MCF 10A (cell line): ENCODE data around the gene NGB. TPM values are rescaled to one million over a fixed set of nuclear protein-coding genes. Genes with fewer than 3 reads are reported as not detected.

ENCODE experiments used
- BruUV-seq: library from RNA; stranded (reverse); fragments of 400-500 nt; replicated peaks from 2 replicates; lab custom pipeline; 2021; lab: Mats Ljungman, UMichigan
- CTCF ChIA-PET: fragments of 300-600 bp; sonication (Branson Sonifier 250); formaldehyde crosslinking; extraction: SDS; loops from one replicate; lab custom pipeline; 2021; ENCODE audit warnings: antibody characterized with exemption, inconsistent platforms; lab: Yijun Ruan, JAX
- POLR2A ChIA-PET: fragments of 300-600, 350-650 bp; sonication (Branson Sonifier 250); formaldehyde crosslinking; extraction: SDS; loops from one replicate; lab custom pipeline; 2020; ENCODE audit warnings: antibody characterized with exemption, inconsistent platforms; lab: Yijun Ruan, JAX
- DNase-seq: peaks from one replicate; pipeline ENCODE4 v3.0.0-alpha.2; 2018; ENCODE audit not compliant: unreplicated experiment
- H3K27ac Mint-ChIP-seq: one replicate; pipeline ENCODE4 v1.8.0; 2022; ENCODE audit warnings: mild to moderate bottlenecking, low read depth, mixed read lengths; ENCODE audit not compliant: unreplicated experiment
- H3K27me3 Mint-ChIP-seq: one replicate; pipeline ENCODE4 v1.8.0; 2022; ENCODE audit warnings: mixed read lengths; ENCODE audit not compliant: insufficient read depth, unreplicated experiment
- H3K36me3 Mint-ChIP-seq: one replicate; pipeline ENCODE4 v1.8.0; 2022; ENCODE audit warnings: mild to moderate bottlenecking, moderate library complexity, mixed read lengths; ENCODE audit not compliant: insufficient read depth, unreplicated experiment
- H3K4me1 Mint-ChIP-seq: one replicate; pipeline ENCODE4 v1.8.0; 2022; ENCODE audit warnings: mixed read lengths; ENCODE audit not compliant: insufficient read depth, unreplicated experiment
- H3K4me3 Mint-ChIP-seq: one replicate; pipeline ENCODE4 v1.8.0; 2022; ENCODE audit warnings: mild to moderate bottlenecking, moderate library complexity, mixed read lengths; ENCODE audit not compliant: unreplicated experiment
- H3K9me3 Mint-ChIP-seq: one replicate; pipeline ENCODE4 v1.8.0; 2022; ENCODE audit warnings: mixed read lengths; ENCODE audit not compliant: unreplicated experiment
- CTCF ChIP-seq: fragments of 200-600 bp; IDR thresholded peaks from one replicate; pipeline ENCODE4 v1.8.0; 2022; ENCODE audit warnings: antibody characterized with exemption, mild to moderate bottlenecking; ENCODE audit not compliant: unreplicated experiment
- intact Hi-C: fragments of 100-400 bp; cut with micrococcal nuclease; formaldehyde crosslinking; loops from 2 replicates; pipeline ENCODE4 v1.14.1; 2022
- total RNA-seq: library from RNA; stranded (reverse); gene quantifications from 2 replicates; pipeline ENCODE4 v1.2.3, GENCODE V29; 2022

The NGB gene
- total RNA-seq, 1 experiment from 2014 or later = not detected

GRCh38 chr14:77266336-77266735, 4.7 kb downstream of the NGB start:
- no TSS peak for BruUV-seq
- Mint-ChIP-seq H3K4me3 (no peak overlapping the region), H3K27ac (no peak overlapping the region), H3K9me3 (no peaks in the 10 kb centered on the region), H3K36me3 (peaks cover 4% of the 10 kb centered on the region), H3K27me3 (peaks cover 11% of the 10 kb centered on the region), H3K4me1 (peaks cover 12% of the 10 kb centered on the region)
- ChIA-PET CTCF (no interaction called here), POLR2A (interaction anchor here (1.3 kb wide), 1 partner anchor 9 kb away, joined by 4 read pairs; no protein-coding TSS in a partner anchor)
- intact Hi-C loops = no loop called here
- no peak for TF ChIP-seq CTCF
- DNase-seq = no peak

GRCh38 chr14:77265561-77266335, 5.3 kb downstream of the NGB start:
- peaks cover 11% of the 10 kb centered on the region for H3K27me3 Mint-ChIP-seq
- TF ChIP-seq CTCF = no peak
- CTCF ChIA-PET = no interaction called here

GRCh38 chr14:77265187-77265515, 5.9 kb downstream of the NGB start:
- ChIA-PET POLR2A (interaction anchor here (0.8 kb wide), 1 partner anchor 22 kb away, joined by 3 read pairs; no protein-coding TSS in a partner anchor), CTCF (interaction anchor here (0.8 kb wide), 1 partner anchor 43 kb away, joined by 3 read pairs; no protein-coding TSS in a partner anchor)
- H3K9me3 Mint-ChIP-seq = no peaks in the 10 kb centered on the region
- peaks cover 7% of the 10 kb centered on the region for H3K27me3 Mint-ChIP-seq
- H3K4me3 Mint-ChIP-seq = no peak overlapping the region
- no peak for DNase-seq
- no TSS peak for BruUV-seq
- no peak overlapping the region for H3K27ac Mint-ChIP-seq
- peaks cover 11% of the 10 kb centered on the region for H3K4me1 Mint-ChIP-seq
- peaks cover 4% of the 10 kb centered on the region for H3K36me3 Mint-ChIP-seq
- TF ChIP-seq CTCF = no peak
- intact Hi-C loops = no loop called here

More at GRCh38 chr14:77265561-77266335, 5.3 kb downstream of the NGB start:
- no peaks in the 10 kb centered on the region for H3K9me3 Mint-ChIP-seq
- POLR2A ChIA-PET = interaction anchor here (0.8 to 1.3 kb wide), 2 partner anchors 8 to 21 kb away, joined by 3 to 4 read pairs; no protein-coding TSS in a partner anchor
- DNase-seq = no peak
- H3K27ac Mint-ChIP-seq = no peak overlapping the region
- intact Hi-C loops = no loop called here
- peaks cover 4% of the 10 kb centered on the region for H3K36me3 Mint-ChIP-seq
- H3K4me1 Mint-ChIP-seq = peaks cover 12% of the 10 kb centered on the region
- no TSS peak for BruUV-seq
- H3K4me3 Mint-ChIP-seq = no peak overlapping the region

GRCh38 chr14:77264466-77265186, 6.4 kb downstream of the NGB start:
- BruUV-seq = no TSS peak
- no peaks in the 10 kb centered on the region for H3K9me3 Mint-ChIP-seq
- CTCF ChIA-PET = interaction anchor here (0.8 kb wide), 1 partner anchor 43 kb away, joined by 3 read pairs; no protein-coding TSS in a partner anchor

More at GRCh38 chr14:77264466-77265186, 6.4 kb downstream of the NGB start:
- peaks cover 6% of the 10 kb centered on the region for H3K4me1 Mint-ChIP-seq
- no peak overlapping the region for H3K4me3 Mint-ChIP-seq
- peaks cover 2% of the 10 kb centered on the region for H3K27me3 Mint-ChIP-seq
- intact Hi-C loops = no loop called here
- no peak for DNase-seq
- H3K36me3 Mint-ChIP-seq = peaks cover 4% of the 10 kb centered on the region
- TF ChIP-seq CTCF = no peak
- no peak overlapping the region for H3K27ac Mint-ChIP-seq
- POLR2A ChIA-PET = interaction anchor here (0.8 kb wide), 1 partner anchor 22 kb away, joined by 3 read pairs; no protein-coding TSS in a partner anchor
